C4-2B (cell line): ENCODE measurements around the gene KAZN.

Source experiments
- CTCF ChIP-seq: fragments of 450-650 bp; conservative IDR thresholded peaks from 2 replicates; pipeline ENCODE4 v1.5.1; 2017; ENCODE audit warnings: mild to moderate bottlenecking
- ZFX ChIP-seq: fragments of 450-650 bp; IDR thresholded peaks from 2 replicates; pipeline ENCODE4 v1.6.1; 2017

DNA sequence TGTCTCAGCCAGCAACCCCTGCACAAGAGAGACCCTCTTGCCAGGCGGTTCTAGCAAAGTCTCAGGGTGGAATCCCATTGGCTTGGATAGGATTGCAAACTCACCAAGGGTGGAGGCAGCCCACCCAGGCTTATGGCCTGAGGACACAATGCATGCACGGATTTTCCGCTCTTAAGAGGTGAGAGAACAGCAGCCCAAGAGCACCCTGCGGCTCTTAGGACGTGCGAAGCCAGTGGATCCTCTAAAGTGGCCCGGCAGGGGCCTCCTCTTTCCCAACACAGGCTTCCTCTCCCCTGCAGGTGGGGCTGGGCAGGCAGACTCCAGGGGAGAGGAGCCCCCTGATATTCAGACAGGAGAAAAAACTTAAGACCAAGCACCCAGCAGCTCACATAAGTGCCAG lies 523.8 kb downstream of the KAZN start:
- TF ChIP-seq CTCF: no peak
- TF ChIP-seq ZFX: no peak
